Cardiac fibroblast (primary cell): Measurements from ENCODE around the gene KCP.

Source experiments
- DNase-seq, 2 donors: peaks; one replicate each; pipeline versions ENCODE4 v3.0.0 to v3.0.0-alpha.2; 2010; ENCODE audit warnings: low read depth in 2 of 2
- H3K4me3 ChIP-seq, 2 donors: replicated peaks in 1 of 2; 1 replicate in 1 of 2; 2 replicates in 1 of 2; pipeline ENCODE4 v1.5.1; 2011; ENCODE audit warnings: low read depth in 2 of 2, low read length in 2 of 2, mild to moderate bottlenecking in 2 of 2, moderate library complexity in 1 of 2
- CTCF ChIP-seq: IDR thresholded peaks from one replicate; pipeline ENCODE4 v1.5.1; 2011; ENCODE audit warnings: low read depth, mild to moderate bottlenecking, low read length, inconsistent platforms

Gene KCP

DNA sequence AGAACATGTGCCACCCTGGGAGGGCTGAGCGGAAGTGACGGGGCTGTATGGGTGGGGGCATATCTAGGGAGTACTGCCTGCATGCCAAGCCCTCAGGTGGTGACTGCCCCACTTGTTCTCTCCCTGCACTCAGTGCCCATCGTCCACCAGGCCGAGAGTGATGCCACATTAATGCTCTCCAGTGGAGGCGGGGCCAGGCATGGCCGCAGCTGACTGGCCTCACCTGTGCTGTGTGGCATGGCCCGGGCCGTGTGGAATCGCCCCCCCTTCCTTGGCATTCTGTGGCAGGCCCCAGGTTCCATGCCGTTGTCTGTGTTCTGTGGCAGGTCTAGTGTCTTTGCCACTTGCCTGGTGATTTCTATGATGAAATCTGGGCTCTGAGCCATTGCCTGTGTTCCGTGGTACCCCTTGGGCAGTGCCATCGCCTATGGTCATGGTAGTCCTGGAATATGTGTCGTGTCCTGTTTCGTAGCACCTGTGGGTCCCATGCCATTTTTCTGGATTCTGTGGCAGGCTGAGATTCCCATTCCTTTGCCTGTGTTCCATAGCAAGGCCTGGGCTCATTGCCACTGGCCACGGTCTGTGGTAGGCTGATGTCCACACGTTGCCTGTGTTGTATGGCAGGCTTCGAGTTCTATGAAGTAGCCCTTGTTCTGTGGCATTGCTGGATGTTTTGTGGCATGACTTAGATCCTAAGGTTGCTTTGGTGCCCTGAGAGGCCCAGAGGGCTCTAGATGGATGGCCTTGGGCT is 71.4 kb downstream of the KCP start:
- no peak for TF ChIP-seq CTCF
- no peak for DNase-seq
- no peak overlapping the region for H3K4me3 ChIP-seq

DNA sequence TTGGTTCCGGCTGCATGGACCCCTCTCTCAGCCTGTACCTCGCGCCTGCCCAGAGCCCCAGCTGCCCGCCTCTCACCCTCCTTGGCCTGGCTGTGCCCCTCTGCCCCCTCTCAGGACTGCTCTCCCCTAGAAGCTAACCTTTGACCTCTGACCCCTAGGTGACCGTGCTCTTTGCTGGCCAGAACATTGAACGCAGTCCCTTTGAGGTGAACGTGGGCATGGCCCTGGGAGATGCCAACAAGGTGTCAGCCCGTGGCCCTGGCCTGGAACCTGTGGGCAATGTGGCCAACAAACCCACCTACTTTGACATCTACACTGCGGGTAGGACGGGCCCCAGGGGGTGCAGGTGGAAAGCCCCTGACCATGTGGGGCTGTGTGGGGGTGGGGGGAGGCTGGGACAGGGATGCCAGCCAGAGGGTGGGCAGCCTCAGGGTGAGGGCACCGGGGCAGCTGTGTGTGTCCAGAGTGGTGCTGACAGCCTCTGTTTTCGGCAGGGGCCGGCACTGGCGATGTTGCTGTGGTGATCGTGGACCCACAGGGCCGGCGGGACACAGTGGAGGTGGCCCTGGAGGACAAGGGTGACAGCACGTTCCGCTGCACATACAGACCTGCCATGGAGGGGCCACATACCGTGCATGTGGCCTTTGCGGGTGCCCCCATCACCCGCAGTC is 72.3 kb downstream of the KCP start:
- no peak for DNase-seq
- H3K4me3 ChIP-seq, result no peak overlapping the region
- TF ChIP-seq CTCF, result no peak

GRCh38 chr7:128837521-128837921 is 73.0 kb downstream of the KCP start:
- DNase-seq, result no peak
- no peak for TF ChIP-seq CTCF
- H3K4me3 ChIP-seq, result no peak overlapping the region

DNA sequence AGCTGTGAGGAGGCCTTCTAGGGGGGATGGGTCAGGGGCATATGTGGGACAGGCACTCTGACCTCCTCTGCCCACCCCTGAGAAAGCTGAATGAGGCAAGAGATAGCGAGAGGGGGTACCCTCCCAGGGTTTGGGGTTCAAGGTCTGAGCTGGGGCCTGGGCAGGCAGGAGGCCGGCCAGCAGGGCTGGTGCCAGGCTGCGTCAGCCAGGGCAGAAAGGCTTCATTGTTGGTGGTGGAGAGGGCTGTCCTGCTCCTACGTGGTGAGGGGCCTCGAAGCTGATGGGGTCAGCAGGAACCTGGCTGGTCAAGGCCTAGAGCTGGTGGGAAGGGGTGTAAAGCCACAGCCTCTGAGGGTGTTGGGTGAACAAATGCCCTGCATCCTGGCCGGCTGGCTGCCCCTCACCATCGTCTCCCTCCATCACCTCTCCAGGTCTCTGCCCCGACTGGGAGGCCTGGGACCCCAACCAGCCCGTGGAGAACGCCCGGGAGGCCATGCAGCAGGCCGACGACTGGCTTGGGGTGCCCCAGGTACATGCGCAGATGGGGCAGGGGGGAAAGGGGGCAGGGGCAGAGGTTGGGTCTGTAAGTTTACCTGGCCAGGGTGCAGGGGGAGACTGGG is 73.7 kb downstream of the KCP start:
- TF ChIP-seq CTCF, result no peak
- no peak for DNase-seq
- no peak overlapping the region for H3K4me3 ChIP-seq

GRCh38 chr7:128835790-128836641 is 74.5 kb downstream of the KCP start:
- DNase-seq, result peak; percentile 59 to 67
- H3K4me3 ChIP-seq, result no peak overlapping the region
- TF ChIP-seq CTCF, result no peak

DNA sequence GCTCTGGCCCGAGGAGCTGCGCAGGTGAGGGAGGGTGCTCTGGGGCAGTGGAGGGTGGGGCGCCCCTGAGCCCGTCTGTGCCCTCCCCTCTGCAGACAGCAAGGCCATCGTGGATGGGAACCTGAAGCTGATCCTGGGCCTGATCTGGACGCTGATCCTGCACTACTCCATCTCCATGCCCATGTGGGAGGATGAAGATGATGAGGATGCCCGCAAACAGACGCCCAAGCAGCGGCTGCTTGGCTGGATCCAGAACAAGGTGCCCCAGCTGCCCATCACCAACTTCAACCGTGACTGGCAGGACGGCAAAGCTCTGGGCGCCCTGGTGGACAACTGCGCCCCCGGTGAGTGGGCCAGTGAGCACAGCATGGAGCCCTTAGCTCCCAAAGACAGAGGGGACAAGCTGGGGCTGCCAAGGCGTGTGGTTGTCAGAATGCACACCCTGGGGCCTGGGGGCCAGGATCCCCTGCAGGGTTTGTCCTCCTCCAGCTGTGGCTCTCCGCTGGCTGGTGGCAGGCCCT is 75.2 kb downstream of the KCP start:
- DNase-seq, result no peak
- no peak for TF ChIP-seq CTCF
- H3K4me3 ChIP-seq, result no peak overlapping the region
